Panc1 (cell line): Measurements from ENCODE around the gene ZFX.

Experiments
- CTCF ChIP-seq: fragments of 450-650 bp; IDR thresholded peaks from 2 replicates; pipeline ENCODE4 v1.5.1; 2017; ENCODE audit warnings: mild to moderate bottlenecking
- POLR2AphosphoS5 ChIP-seq: IDR thresholded peaks from 2 replicates; pipeline ENCODE4 v1.6.1; 2012; ENCODE audit warnings: mild to moderate bottlenecking, low read depth, low read length, moderate library complexity
- REST ChIP-seq, 2 experiments: IDR thresholded peaks; 2 replicates each; pipeline ENCODE4 v1.6.1; 2011 to 2012; ENCODE audit warnings: low read depth in 2 of 2, control low read depth in 1 of 2, low read length in 1 of 2, mild to moderate bottlenecking in 1 of 2, moderate library complexity in 1 of 2; ENCODE audit not compliant: insufficient read depth in 1 of 2
- SIN3A ChIP-seq: IDR thresholded peaks from 2 replicates; pipeline ENCODE4 v1.6.1; 2012; ENCODE audit warnings: low read depth, mild to moderate bottlenecking, low read length, moderate library complexity, borderline replicate concordance; ENCODE audit not compliant: insufficient read depth

- TF ChIP-seq CTCF = no peak
- TF ChIP-seq POLR2AphosphoS5 = no peak
- TF ChIP-seq SIN3A = no peak
- TF ChIP-seq REST (IDR thresholded peaks at IDR 0.05; ENCODE audit: insufficient read depth in 1 of 2, low read depth in 2 of 2, low read length in 1 of 2) = no peak
Observed at GRCh38 chrX:24158881-24159280, 9.4 kb downstream of the ZFX start.
